Cardiac muscle cell (in vitro differentiated cells and primary cell): ENCODE measurements around the gene PPP1R12B. TPM values are rescaled to one million over a fixed set of nuclear protein-coding genes. Genes with fewer than 3 reads are reported as not detected.

Source experiments
- DNase-seq, 2 donors: peaks; one replicate each; pipeline versions ENCODE4 v3.0.0 to v3.0.0-alpha.2; 2010 to 2017; ENCODE audit warnings: low read depth in 1 of 2, low spot score in 1 of 2
- H3K27ac ChIP-seq: fragments of 200-600 bp; sonication (generic); 2 replicates; pipeline ENCODE4 v1.5.1; 2016
- H3K27me3 ChIP-seq: fragments of 200-600 bp; sonication (generic); 2 replicates; pipeline ENCODE4 v1.6.0; 2016; ENCODE audit warnings: control low read depth
- H3K36me3 ChIP-seq: fragments of 200-600 bp; sonication (generic); 2 replicates; pipeline ENCODE4 v1.5.1; 2016; ENCODE audit warnings: control low read depth
- H3K4me1 ChIP-seq: fragments of 200-600 bp; sonication (generic); 2 replicates; pipeline ENCODE4 v1.8.1; 2017; ENCODE audit warnings: low read depth, mild to moderate bottlenecking, mixed run types
- H3K4me3 ChIP-seq: fragments of 200-600 bp; sonication (generic); 2 replicates; pipeline ENCODE4 v1.5.1; 2016; ENCODE audit warnings: mild to moderate bottlenecking
- H3K9me3 ChIP-seq: fragments of 200-600 bp; sonication (generic); 2 replicates; pipeline ENCODE4 v1.5.1; 2017; ENCODE audit warnings: low read depth, mild to moderate bottlenecking, control low read depth
- polyA plus RNA-seq: library from polyadenylated mRNA; unstranded; fragments of >200 nt; fragmentation: Nextera tagmentation; extraction: Ambion mirVana; gene quantifications from 2 replicates; pipeline ENCODE4 v1.2.1, GENCODE V29; 2016
- total RNA-seq: library from RNA; depleted of rRNA; stranded (reverse); fragments of >200 nt; gene quantifications from 2 replicates; pipeline ENCODE4 v1.2.3, GENCODE V29; 2016
- TF ChIP-seq, protein P1 (sequence below): IDR thresholded peaks from 2 replicates; pipeline ENCODE4 v1.5.1; 2012; ENCODE audit warnings: low read depth, mild to moderate bottlenecking, low read length

Gene PPP1R12B
- total and polyA plus RNA-seq, 2 experiments from 2014 or later, result 109 to 340 TPM

DNA sequence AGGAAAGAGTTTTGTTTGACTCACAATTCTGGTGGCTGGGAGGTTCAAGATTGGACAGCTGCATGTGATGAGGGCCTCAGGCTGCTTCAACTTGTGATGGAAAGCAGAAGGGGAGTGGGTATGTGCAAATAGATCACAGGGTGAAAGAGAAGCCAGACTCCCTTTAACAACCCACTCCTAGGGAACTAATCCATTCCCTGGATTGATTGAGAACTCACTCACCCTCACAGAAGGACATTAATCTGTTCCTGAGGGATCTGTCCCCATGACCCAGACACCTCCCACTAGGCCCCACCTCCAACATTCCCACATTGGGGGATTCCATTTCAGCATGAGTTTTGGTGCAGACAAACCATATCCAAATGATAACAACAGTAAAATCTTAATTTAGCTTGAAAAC lies 32.3 kb upstream of the PPP1R12B start:
- H3K27me3 ChIP-seq, result no peaks in the 10 kb centered on the region
- no peaks in the 10 kb centered on the region for H3K36me3 ChIP-seq
- no peak overlapping the region for H3K4me3 ChIP-seq
- no peaks in the 10 kb centered on the region for H3K9me3 ChIP-seq
- no peaks in the 10 kb centered on the region for H3K4me1 ChIP-seq
- no peak for DNase-seq
- TF ChIP-seq, protein P1, sequence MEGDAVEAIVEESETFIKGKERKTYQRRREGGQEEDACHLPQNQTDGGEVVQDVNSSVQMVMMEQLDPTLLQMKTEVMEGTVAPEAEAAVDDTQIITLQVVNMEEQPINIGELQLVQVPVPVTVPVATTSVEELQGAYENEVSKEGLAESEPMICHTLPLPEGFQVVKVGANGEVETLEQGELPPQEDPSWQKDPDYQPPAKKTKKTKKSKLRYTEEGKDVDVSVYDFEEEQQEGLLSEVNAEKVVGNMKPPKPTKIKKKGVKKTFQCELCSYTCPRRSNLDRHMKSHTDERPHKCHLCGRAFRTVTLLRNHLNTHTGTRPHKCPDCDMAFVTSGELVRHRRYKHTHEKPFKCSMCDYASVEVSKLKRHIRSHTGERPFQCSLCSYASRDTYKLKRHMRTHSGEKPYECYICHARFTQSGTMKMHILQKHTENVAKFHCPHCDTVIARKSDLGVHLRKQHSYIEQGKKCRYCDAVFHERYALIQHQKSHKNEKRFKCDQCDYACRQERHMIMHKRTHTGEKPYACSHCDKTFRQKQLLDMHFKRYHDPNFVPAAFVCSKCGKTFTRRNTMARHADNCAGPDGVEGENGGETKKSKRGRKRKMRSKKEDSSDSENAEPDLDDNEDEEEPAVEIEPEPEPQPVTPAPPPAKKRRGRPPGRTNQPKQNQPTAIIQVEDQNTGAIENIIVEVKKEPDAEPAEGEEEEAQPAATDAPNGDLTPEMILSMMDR, result no peak
- no peak overlapping the region for H3K27ac ChIP-seq

DNA sequence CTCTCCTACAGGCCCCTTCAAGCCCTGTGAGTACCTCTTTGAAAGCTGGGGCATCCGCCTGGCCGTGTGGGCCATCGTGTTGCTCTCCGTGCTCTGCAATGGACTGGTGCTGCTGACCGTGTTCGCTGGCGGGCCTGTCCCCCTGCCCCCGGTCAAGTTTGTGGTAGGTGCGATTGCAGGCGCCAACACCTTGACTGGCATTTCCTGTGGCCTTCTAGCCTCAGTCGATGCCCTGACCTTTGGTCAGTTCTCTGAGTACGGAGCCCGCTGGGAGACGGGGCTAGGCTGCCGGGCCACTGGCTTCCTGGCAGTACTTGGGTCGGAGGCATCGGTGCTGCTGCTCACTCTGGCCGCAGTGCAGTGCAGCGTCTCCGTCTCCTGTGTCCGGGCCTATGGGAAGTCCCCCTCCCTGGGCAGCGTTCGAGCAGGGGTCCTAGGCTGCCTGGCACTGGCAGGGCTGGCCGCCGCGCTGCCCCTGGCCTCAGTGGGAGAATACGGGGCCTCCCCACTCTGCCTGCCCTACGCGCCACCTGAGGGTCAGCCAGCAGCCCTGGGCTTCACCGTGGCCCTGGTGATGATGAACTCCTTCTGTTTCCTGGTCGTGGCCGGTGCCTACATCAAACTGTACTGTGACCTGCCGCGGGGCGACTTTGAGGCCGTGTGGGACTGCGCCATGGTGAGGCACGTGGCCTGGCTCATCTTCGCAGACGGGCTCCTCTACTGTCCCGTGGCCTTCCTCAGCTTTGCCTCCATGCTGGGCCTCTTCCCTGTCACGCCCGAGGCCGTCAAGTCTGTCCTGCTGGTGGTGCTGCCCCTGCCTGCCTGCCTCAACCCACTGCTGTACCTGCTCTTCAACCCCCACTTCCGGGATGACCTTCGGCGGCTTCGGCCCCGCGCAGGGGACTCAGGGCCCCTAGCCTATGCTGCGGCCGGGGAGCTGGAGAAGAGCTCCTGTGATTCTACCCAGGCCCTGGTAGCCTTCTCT lies 30.3 kb upstream of the PPP1R12B start:
- H3K27ac ChIP-seq, result no peak overlapping the region
- no peaks in the 10 kb centered on the region for H3K36me3 ChIP-seq
- H3K4me3 ChIP-seq, result no peak overlapping the region
- H3K4me1 ChIP-seq, result no peaks in the 10 kb centered on the region
- H3K27me3 ChIP-seq, result no peaks in the 10 kb centered on the region
- no peaks in the 10 kb centered on the region for H3K9me3 ChIP-seq
- TF ChIP-seq, protein P1, result no peak
- no peak for DNase-seq

DNA sequence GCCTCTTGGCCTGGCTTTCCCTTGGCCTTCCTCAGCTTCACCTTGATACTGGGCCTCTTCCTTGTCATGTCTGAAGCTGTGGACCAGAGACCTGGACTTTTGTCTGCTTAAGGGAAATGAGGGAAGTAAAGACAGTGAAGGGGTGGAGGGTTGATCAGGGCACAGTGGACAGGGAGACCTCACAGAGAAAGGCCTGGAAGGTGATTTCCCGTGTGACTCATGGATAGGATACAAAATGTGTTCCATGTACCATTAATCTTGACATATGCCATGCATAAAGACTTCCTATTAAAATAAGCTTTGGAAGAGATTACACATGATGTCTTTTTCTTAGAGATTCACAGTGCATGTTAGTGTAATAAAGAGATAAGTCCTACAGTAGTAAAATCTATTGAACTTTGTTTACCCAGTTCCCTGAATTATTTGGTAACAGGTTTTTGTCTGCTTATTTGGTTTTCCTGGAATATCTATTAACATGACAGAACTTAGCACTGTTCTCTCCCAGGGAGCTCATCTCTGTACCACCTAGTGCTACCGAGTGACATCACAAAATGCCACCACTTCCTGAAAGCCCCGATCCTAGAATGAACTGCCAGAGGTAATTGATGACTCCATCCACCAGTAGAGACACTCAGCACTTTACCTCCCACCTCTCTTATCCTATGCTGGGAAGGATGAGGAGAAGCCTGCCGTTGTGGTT lies 29.0 kb upstream of the PPP1R12B start:
- TF ChIP-seq, protein P1, result no peak
- no peaks in the 10 kb centered on the region for H3K36me3 ChIP-seq
- H3K9me3 ChIP-seq, result no peaks in the 10 kb centered on the region
- no peaks in the 10 kb centered on the region for H3K4me1 ChIP-seq
- H3K27ac ChIP-seq, result no peak overlapping the region
- H3K27me3 ChIP-seq, result no peaks in the 10 kb centered on the region
- no peak for DNase-seq
- no peak overlapping the region for H3K4me3 ChIP-seq

DNA sequence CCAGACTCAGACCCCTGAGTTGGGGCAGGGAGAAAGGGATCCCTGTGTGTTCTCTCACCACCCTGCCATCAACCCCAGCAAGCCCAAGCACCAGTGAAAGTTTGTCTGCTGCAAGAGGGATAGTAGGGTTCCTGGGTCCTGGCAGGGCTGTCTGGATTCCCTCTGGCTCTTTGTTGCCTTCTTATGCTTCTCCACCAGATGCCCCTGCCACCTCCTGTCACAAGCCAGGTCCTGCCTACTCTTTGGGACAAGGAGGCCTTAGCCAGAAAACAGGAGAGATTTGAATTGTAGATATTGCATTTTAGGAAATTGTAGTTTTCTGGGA lies 28.5 kb upstream of the PPP1R12B start:
- Histone ChIP-seq H3K27ac (no peak overlapping the region), H3K9me3 (no peaks in the 10 kb centered on the region), H3K4me1 (no peaks in the 10 kb centered on the region), H3K27me3 (no peaks in the 10 kb centered on the region), H3K4me3 (no peak overlapping the region), H3K36me3 (no peaks in the 10 kb centered on the region)
- no peak for DNase-seq
- TF ChIP-seq, protein P1, result no peak

DNA sequence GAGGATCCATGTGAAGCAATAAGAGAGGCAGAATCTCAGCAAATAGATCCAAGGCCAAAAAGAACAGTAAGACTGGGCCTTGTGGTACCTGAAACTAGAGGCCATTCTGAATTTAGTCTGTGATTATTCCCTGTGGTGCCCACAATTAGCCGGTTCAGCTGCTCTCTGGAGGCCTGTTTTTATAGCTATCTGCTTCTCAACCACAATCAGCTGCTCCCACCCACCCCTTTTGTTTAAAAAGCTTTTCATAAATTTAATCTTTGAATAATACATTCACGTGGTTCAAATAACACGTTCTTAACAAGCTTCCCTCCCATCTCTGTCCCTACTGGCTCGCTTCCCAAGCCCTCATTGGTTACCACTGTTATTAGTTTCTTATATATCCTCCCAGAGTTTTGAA lies 24.8 kb upstream of the PPP1R12B start:
- H3K9me3 ChIP-seq, result no peaks in the 10 kb centered on the region
- H3K4me1 ChIP-seq, result no peaks in the 10 kb centered on the region
- no peak overlapping the region for H3K27ac ChIP-seq
- no peak overlapping the region for H3K4me3 ChIP-seq
- TF ChIP-seq, protein P1, result no peak
- no peaks in the 10 kb centered on the region for H3K27me3 ChIP-seq
- no peaks in the 10 kb centered on the region for H3K36me3 ChIP-seq
- no peak for DNase-seq
